ENCODE results near the gene SLC39A1. TPM values are rescaled to one million over a fixed set of nuclear protein-coding genes. Genes with fewer than 3 reads are reported as not detected.

The SLC39A1 gene
- total and polyA plus RNA-seq, 2 of the 4 experiments (the other 2 are of a cell fraction) = 89.1 to 97.7 TPM

GRCh38 chr1:153934746-153935145 is 28.6 kb downstream of the SLC39A1 start:
- H3K4me1 ChIP-seq (ENCODE audit: control insufficient read depth, insufficient read depth, low read length) = no peaks in the 10 kb centered on the region
- ChIA-PET POLR2A (ENCODE audit: unreplicated experiment) (interaction anchor here (0.6 kb wide), 1 partner anchor 151 kb away, joined by 3 read pairs; no protein-coding TSS in a partner anchor), CTCF (no interaction called here)
- in situ Hi-C loops (cut with MboI; ENCODE audit: low sequenced_read_pairs) (no loop called here), intact Hi-C loops (cut with micrococcal nuclease) (no loop called here), dilution Hi-C loops (cut with HindIII; ENCODE audit: low sequenced_read_pairs, unreplicated experiment) (no loop called here)
- H4K20me1 ChIP-seq (ENCODE audit: insufficient read depth, low read length) = no peaks in the 10 kb centered on the region
- no TSS peak for BruUV-seq (replicated peaks)
- no peak overlapping the region for H3K9ac ChIP-seq (ENCODE audit: low read depth, low read length)
- peaks cover 0 to 5% of the 10 kb centered on the region in 2 experiments; a peak in 2 of 4 replicates for H3K79me1 ChIP-seq (ENCODE audit: low read depth in 1 of 2, low read length in 2 of 2)
- no peak overlapping the region for H3K18ac ChIP-seq (ENCODE audit: low read depth, low read length)
- H4K5ac ChIP-seq (ENCODE audit: low read depth, low read length) = no peak overlapping the region
- no peak overlapping the region for H2BK5ac ChIP-seq (ENCODE audit: low read depth, low read length, poor library complexity, severe bottlenecking)
- ATAC-seq (ENCODE audit: low read depth) (no peak), DNase-seq (no peak)
- peak overlapping the region; percentile 14 for H2AFZ ChIP-seq (replicated peaks; ENCODE audit: low read length, poor library complexity)
- peaks cover 3% of the 10 kb centered on the region; the same call in 1 of the 2 replicates for H3K9me1 ChIP-seq (ENCODE audit: insufficient read depth, low read length)
- no peak overlapping the region for H4K8ac ChIP-seq (ENCODE audit: low read depth in 2 of 2, low read length in 2 of 2)
- no peak overlapping the region for H2BK120ac ChIP-seq (ENCODE audit: low read depth, low read length)
- no peaks in the 10 kb centered on the region for H3K27me3 ChIP-seq (ENCODE audit: control insufficient read depth, insufficient read depth, low read length)
- H3K14ac ChIP-seq (replicated peaks; ENCODE audit: low read depth, low read length) = no peak overlapping the region
- no peak overlapping the region for H2BK15ac ChIP-seq (ENCODE audit: low read depth, low read length)
- H3K4me3 ChIP-seq (ENCODE audit: insufficient read depth, low read depth, low read length) = no peak overlapping the region
- H2AK9ac ChIP-seq (replicated peaks; ENCODE audit: low read depth, low read length, poor library complexity) = no peak overlapping the region
- H3K4me2 ChIP-seq (ENCODE audit: low read depth, low read length) = no peak overlapping the region
- H2AK5ac ChIP-seq (ENCODE audit: low read depth, low read length) = no peak overlapping the region
- 92% methylated on average over 7 of the region's 9 CpGs; no CpG with 5 or more reads in 1 of the 2 experiments for WGBS, 2 experiments (ENCODE audit: extremely low coverage in 2 of 2, insufficient read length in 1 of 2)
- no peak overlapping the region for H3K23ac ChIP-seq (ENCODE audit: low read depth, low read length)
- peaks cover 74% of the 10 kb centered on the region for H3K36me3 ChIP-seq (ENCODE audit: control insufficient read depth, insufficient read depth, low read length)
- TF ChIP-seq MXI1 (IDR thresholded peaks at IDR 0.05; ENCODE audit: borderline replicate concordance, low read depth, low read length) = no peak
- no peak overlapping the region for H3K4ac ChIP-seq (ENCODE audit: low read depth, low read length)
- H3K9me3 ChIP-seq (ENCODE audit: control insufficient read depth, insufficient read depth, low read length) = no peaks in the 10 kb centered on the region
- H4K91ac ChIP-seq (ENCODE audit: insufficient read depth, low read depth, low read length) = no peak overlapping the region
- H2BK20ac ChIP-seq (ENCODE audit: low read depth, low read length) = no peak overlapping the region
- H3K56ac ChIP-seq (ENCODE audit: extremely low read depth, insufficient read depth, low read length) = no peak overlapping the region
- H3K27ac ChIP-seq (ENCODE audit: insufficient read depth, low read length) = no peak overlapping the region
